ENCODE results near the gene RAMAC.

Gene RAMAC

DNA sequence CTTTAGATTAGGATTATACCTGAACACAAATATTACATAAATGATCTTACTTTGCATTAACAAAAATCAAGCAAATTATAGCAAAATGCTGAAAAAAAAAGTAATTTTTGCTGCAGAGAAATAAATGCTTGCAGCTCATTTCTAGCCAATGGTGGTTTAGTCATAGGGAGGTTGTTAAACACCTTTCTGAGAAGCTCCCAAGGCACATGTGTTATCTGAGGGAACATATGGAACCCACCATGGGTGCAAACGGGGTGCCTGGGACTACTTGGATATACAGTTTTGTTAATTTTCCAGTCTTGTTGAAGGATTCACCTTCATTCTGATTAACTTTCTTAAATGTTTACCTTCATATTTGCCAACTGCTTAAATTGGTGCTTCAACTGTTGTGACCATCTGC lies 8.9 kb upstream of the RAMAC start:
- H3K27ac ChIP-seq = no peak overlapping the region
- H3K9me3 ChIP-seq = no peaks in the 10 kb centered on the region

DNA sequence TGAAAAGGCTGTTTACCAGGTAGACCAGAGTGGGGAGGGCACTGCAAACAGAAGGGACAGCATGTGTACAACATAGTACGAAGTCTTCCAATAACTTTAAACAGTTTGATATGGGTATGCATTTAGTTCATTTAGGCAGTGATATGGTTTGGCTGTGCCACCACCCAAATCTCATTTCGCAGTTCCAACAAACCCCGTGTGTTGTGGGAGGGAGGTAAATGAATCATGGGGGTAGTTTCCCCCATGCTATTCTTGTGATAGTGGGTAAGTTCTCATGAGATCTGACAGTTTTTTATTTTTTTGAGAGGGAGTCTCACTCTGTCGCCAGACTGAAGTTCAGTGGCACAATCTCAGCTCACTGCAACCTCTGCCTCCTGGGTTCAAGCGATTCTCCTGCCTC lies 7.6 kb upstream of the RAMAC start:
- H3K27me3 ChIP-seq = no peaks in the 10 kb centered on the region
- H3K4me3 ChIP-seq (ENCODE audit: low read depth in 1 of 2, low read length in 1 of 2) = no peak overlapping the region
- no peaks in the 10 kb centered on the region for H3K4me1 ChIP-seq (ENCODE audit: control insufficient read depth in 1 of 2, insufficient read depth in 1 of 2, low read depth in 1 of 2, low read length in 1 of 2)
- TF ChIP-seq, protein P1, sequence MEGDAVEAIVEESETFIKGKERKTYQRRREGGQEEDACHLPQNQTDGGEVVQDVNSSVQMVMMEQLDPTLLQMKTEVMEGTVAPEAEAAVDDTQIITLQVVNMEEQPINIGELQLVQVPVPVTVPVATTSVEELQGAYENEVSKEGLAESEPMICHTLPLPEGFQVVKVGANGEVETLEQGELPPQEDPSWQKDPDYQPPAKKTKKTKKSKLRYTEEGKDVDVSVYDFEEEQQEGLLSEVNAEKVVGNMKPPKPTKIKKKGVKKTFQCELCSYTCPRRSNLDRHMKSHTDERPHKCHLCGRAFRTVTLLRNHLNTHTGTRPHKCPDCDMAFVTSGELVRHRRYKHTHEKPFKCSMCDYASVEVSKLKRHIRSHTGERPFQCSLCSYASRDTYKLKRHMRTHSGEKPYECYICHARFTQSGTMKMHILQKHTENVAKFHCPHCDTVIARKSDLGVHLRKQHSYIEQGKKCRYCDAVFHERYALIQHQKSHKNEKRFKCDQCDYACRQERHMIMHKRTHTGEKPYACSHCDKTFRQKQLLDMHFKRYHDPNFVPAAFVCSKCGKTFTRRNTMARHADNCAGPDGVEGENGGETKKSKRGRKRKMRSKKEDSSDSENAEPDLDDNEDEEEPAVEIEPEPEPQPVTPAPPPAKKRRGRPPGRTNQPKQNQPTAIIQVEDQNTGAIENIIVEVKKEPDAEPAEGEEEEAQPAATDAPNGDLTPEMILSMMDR (IDR thresholded peaks at IDR 0.05) = no peak
- no peaks in the 10 kb centered on the region for H3K9me3 ChIP-seq
- no peak overlapping the region for H3K27ac ChIP-seq
- H3K36me3 ChIP-seq = no peaks in the 10 kb centered on the region

More for the DNA sequence above, 8.9 kb upstream of the RAMAC start:
- Histone ChIP-seq H3K27me3 (no peaks in the 10 kb centered on the region), H3K4me3 (ENCODE audit: low read depth in 1 of 2, low read length in 1 of 2) (no peak overlapping the region), H3K4me1 (ENCODE audit: control insufficient read depth in 1 of 2, insufficient read depth in 1 of 2, low read depth in 1 of 2, low read length in 1 of 2) (no peaks in the 10 kb centered on the region), H3K36me3 (no peaks in the 10 kb centered on the region)
- TF ChIP-seq, protein P1 (IDR thresholded peaks at IDR 0.05) = no peak

DNA sequence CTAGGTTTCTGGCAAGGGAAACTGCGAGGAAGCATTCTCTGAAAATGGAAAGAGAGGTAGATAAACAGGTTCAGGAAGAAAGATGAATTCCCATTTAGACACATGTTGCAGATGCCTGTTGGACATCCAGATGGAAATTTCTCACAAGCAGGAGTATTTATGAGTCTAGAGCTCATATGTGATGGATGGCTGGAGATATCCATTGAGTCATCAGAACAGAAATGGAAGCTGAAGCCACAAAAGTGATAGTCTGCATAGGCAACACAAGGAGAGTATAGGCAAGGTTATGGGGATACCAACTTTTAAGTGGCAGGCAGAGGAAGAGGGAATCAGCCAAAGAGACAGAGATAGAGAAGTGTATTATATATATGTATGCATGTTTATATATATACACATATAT lies 6.3 kb upstream of the RAMAC start:
- no peaks in the 10 kb centered on the region for H3K27me3 ChIP-seq
- H3K36me3 ChIP-seq = no peaks in the 10 kb centered on the region
- H3K9me3 ChIP-seq = no peaks in the 10 kb centered on the region
- TF ChIP-seq, protein P1 (IDR thresholded peaks at IDR 0.05) = no peak
- H3K27ac ChIP-seq = no peak overlapping the region
- H3K4me1 ChIP-seq (ENCODE audit: control insufficient read depth in 1 of 2, insufficient read depth in 1 of 2, low read depth in 1 of 2, low read length in 1 of 2) = no peaks in the 10 kb centered on the region
- no peak overlapping the region for H3K4me3 ChIP-seq (ENCODE audit: low read depth in 1 of 2, low read length in 1 of 2)

DNA sequence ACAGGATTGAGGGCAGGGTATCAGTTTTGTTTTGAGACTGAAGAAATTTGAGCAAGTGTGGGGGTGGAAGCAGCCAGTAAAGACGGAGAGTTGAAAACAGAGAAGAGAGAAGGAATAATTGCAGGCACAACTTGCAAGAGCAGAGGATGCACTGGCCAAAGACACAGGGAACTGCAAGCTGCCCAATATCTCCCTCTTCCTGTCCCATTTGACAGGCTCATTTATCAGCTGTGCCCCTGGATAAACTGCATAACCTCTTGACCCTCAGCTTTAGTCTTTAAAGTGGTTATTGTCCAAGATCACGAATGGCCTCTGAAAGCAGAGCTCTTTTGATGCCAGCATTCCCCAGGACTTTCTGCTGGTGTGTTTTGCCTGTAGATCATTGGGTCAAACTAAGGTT lies 5.0 kb upstream of the RAMAC start:
- Histone ChIP-seq H3K36me3 (no peaks in the 10 kb centered on the region), H3K4me1 (ENCODE audit: control insufficient read depth in 1 of 2, insufficient read depth in 1 of 2, low read depth in 1 of 2, low read length in 1 of 2) (peaks cover 6 to 8% of the 10 kb centered on the region in 2 experiments), H3K27ac (no peak overlapping the region), H3K9me3 (no peaks in the 10 kb centered on the region), H3K27me3 (no peaks in the 10 kb centered on the region), H3K4me3 (ENCODE audit: low read depth in 1 of 2, low read length in 1 of 2) (no peak overlapping the region)
- TF ChIP-seq, protein P1 (IDR thresholded peaks at IDR 0.05) = no peak

DNA sequence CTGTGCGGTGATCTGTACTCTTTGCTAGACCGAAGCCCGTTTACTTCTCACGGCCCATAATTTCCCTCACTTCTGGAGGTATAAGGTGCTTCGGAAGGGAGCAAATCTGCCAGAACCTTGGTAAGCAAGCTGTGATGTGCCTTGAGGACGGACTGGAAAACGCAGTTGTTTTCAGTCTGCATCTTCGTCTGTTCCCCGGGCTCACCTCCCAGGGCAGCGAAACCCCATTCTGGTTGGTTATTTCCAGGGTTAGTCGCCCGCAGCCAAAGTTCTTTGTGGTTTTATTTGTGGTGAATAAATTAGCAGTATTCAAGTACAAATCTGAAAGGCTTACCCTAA lies 401 bp downstream of the RAMAC start:
- H3K36me3 ChIP-seq = peaks cover 34% of the 10 kb centered on the region

More for the DNA sequence above, 401 bp downstream of the RAMAC start:
- H3K4me1 ChIP-seq (ENCODE audit: control insufficient read depth in 1 of 2, insufficient read depth in 1 of 2, low read depth in 1 of 2, low read length in 1 of 2) = peaks cover 15 to 17% of the 10 kb centered on the region in 2 experiments
- no peaks in the 10 kb centered on the region for H3K9me3 ChIP-seq
- H3K27ac ChIP-seq = peak overlapping the region; percentile 74
- H3K4me3 ChIP-seq (ENCODE audit: low read depth in 1 of 2, low read length in 1 of 2) = peak overlapping the region; percentile 88 to 93
- H3K27me3 ChIP-seq = no peaks in the 10 kb centered on the region
- TF ChIP-seq, protein P1 (IDR thresholded peaks at IDR 0.05) = no peak
